ENCODE results near the gene BAX. TPM values are rescaled to one million over a fixed set of nuclear protein-coding genes. Genes with fewer than 3 reads are reported as not detected.
A peak's percentile ranks its signal among the peaks of the same experiment; 100 is the strongest.
"Not testable (repeated sequence)": the region's sequence is repeated elsewhere in the genome, so short reads cannot be mapped to it uniquely, and the experiment has no call there.

The BAX gene
- 96.8 and 101 TPM in 2 replicates for total RNA-seq

DNA sequence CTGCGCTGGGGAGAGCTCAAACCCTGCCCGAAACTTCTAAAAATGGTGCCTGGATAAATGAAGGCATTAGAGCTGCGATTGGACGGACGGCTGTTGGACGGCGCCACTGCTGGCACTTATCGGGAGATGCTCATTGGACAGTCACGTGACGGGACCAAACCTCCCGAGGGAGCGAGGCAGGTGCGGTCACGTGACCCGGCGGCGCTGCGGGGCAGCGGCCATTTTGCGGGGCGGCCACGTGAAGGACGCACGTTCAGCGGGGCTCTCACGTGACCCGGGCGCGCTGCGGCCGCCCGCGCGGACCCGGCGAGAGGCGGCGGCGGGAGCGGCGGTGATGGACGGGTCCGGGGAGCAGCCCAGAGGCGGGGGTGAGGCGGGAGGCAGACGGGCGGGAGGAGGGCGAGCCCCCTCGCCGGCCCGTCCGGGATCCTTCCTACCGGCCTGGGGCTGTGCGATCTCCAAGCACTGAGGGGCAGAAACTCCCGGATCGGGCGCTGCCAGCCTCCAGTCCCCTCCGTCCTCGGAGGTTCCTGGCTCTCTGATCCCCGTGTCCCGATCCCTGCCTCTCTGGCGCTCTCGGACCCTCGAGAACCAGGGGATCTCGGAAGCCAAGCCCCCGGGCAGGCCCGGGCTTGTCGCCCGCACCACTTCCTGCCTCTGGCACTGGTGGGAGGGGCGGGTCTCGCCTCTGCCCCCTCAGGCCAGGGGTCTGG is at the start of gene BAX:
BAX (plus strand) TSS at position 281 of the 713 bp plus-strand sequence; CDS start at position 335, 54 bp downstream.
- peak; percentile 96 to 98 for DNase-seq (ENCODE audit: low read depth in 2 of 2)

DNA sequence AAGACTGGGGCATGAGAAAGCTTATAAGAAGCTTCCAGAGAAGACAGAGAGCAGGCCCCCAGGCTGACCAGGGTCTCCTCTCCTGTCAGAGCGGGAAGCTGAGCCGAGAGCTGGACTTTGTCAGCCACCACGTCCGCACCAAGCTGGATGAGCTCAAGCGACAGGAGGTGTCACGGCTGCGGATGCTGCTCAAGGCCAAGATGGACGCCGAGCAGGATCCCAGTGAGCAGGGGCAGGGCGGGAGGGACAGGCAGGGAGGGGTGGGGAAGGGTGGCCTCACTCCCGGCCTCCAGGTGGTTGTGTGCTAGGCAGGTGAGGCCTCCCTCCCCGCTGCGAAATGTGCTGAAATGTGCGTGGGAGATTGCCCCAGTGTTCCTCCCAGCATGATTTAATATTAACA is 49.0 kb upstream of the BAX start:
- no peak for DNase-seq (ENCODE audit: low read depth in 2 of 2)

DNA sequence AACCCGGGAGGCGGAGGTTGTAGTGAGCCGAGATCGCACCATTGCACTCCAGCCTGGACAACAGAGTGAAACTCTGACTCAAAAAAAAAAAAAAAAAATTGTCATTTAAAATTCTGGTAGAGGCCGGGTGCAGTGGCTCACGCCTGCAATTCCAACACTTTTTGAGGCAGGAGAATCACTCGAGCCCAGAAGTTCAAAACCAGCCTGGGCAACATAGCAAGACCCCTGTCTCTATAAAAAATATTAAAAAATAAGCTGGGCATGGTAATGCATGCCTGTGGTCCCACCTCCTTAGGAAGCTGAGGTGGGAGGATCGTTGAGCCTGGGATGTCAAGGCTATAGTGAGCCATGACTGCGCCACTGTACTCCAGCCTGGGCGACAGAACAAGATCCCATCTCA is 48.4 kb upstream of the BAX start:
- DNase-seq (ENCODE audit: low read depth in 2 of 2), result no peak

DNA sequence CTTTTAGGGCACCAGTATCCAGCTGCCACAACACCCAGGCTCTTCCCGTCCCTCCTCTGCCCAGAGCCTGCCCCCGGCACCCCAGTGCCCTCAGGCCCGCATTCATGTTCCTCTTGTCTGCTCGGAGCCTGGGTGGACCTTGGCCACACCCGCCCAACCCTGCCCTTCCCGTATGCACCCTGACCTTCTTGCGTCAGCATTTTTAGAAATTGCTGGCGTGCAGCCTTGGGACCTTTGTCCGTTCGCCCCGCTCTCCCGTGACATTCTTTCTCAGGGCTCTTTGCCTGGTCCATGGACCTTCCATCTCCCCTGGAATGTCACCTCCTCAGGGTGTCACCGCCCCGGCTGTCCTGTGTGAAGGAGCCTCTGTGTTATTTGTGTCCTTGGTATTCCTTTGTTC is 47.0 kb upstream of the BAX start:
- no peak for DNase-seq (ENCODE audit: low read depth in 2 of 2)

DNA sequence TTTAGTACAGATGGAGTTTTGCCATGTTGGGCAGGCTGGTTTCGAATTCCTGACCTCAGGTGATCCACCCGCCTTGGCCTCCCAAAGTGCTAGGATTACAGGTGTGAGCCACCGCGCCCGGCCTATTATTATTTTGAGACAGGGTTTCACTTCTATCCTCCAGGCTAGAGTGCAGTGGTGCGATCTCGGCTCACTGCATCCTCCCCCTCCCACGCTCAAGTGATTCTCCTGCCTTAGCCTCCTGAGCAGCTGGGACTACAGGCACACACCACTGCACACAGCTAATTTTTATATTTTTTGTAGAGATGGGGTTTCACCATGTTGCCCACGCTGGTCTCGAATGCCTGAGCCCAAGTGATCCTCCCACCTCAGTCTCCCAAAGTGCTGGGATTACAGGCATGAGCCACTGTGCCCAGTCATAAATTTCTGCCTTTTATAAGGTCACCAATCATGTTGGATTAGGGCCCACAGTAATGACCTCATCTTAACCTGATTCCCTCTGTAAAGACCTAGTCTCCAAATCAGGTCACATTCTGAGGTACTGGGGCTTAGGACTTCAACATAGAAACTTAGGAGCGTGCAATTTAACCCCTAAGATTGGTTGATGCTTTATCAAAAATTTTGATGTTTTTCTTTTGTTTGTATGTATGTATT is 45.1 kb upstream of the BAX start:
- DNase-seq (ENCODE audit: low read depth in 2 of 2), result not testable (repeated sequence)

DNA sequence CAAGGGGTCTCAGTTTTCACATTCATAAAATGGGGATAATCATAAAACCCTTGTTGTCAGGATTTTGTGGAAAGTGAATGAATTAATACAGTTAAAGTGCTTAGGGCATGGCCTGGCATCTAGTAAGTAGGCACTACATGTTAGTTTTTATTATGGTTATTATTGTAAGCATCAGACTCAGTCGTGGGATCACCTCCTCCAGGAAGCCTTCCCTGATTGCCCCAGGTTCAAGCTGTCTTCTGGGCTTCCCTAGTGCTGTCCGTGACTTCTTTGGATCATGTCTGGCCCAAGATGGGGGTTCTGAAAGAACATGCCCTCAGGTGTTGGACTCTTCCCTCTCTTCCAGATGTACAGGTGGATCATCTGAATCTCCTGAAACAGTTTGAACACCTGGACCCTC is 43.9 kb upstream of the BAX start:
- DNase-seq (ENCODE audit: low read depth in 2 of 2), result no peak

DNA sequence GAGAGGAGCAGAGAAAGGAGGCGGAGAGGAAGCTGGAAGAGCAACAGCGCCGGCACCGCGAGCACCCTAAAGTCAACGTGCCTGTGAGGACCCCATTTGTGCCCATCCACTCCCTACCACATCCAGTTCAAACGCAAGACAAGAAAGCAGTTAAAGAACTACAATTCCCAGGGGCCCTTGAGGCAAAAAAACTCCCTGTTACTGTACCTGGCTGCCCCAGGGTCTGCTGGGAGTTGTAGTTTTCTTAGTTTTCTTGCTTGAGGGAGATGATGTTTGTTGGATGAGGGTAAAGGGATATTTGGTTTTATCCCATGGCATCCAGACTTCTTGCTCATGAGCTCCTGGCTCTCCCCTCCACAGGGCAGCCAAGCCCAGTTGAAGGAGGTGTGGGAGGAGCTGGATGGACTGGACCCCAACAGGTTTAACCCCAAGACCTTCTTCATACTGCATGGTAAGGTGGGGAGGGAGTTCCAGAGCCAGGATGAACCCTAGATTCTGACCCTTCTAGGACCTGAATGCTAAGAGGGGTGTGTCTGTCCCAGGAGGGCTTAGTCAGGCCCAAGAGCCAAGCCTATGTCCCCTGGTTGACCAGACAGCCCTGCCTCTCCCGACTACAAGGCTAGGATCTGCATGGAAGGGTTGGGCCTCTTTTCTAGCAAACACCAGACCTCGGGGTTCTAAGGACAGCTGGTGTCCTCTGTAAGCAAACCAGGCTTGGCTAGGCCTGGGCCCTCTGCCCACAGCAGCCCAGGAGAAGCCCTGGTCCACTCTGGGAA is 41.4 kb upstream of the BAX start:
- DNase-seq (ENCODE audit: low read depth in 2 of 2), result no peak

DNA sequence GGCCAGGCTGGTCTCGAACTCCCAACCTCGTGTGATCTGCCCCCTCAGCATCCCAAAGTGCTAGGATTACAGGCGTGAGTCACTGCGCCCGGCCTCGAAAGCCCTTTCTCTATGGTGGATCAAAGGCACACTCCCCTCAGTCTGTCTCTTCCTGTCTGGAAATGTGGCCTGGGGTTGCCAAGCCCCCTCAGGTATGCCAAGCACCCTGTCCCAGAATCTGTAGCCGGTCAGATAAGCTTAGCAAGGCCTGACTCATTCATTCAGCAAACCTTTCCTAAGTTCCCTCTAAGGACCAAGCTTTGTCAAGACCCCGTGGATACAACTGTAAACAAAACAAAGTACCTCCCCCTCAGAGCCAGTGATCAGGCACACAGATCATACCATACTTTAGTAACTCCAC is 40.5 kb upstream of the BAX start:
- DNase-seq (ENCODE audit: low read depth in 2 of 2), result no peak

DNA sequence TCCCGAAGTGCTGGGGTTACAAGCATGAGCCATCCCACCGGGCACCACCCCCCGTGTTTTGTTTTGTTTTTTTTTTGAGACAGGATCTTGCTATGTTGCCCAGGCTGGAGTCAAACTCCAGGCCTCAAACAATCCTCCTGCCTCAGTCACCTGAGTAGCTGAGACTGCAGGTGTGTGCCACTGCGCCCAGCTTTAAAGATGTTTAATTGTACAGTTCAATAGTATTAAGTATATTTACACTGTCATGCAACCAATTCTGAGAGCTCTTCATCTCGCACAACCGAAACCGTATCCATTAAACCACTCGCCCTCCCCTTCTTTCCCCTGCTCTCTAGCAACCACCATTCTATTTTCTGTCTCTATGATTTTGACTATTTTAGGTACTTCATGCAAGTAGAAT is 38.9 kb upstream of the BAX start:
- DNase-seq (ENCODE audit: low read depth in 2 of 2), result no peak

DNA sequence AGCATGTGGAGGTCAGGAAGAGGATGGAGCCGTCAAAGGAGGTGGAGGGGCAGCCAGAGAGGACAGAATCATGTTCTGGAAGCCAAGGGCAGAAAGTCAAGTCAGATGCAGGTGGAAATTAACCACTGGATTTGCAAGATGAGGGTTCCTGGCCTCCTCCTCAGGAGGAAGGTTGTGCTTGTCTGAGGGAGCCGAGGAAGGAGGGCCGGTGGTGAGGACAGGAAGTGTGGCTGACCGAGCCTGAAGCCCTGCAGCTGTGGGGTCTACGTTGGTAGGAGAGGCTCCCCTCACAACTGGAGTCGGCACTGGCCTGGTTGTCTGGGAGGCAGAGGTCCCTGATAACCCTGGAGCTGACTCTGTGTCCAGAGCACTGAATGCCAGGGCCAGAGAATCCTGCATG is 36.6 kb upstream of the BAX start:
- no peak for DNase-seq (ENCODE audit: low read depth in 2 of 2)

DNA sequence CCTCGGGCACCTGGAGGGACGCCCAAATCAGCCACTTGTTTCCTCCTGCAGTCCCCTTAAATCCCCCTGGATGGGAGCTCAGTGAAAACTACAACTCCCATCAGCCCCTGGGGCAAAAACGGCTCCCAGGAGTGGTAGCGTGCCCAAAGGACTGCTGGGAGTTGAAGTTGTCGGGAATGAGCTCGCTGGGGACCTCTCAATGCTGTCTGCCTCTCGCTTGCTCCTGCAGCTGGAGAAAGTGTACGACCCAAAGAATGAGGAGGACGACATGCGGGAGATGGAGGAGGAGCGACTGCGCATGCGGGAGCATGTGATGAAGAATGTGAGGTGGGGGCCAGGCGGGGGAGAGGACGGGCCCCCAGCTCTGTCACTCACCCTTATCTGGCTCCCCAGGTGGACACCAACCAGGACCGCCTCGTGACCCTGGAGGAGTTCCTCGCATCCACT is 35.9 kb upstream of the BAX start:
- DNase-seq (ENCODE audit: low read depth in 2 of 2), result peak in 1 of 2 donors; percentile 23

DNA sequence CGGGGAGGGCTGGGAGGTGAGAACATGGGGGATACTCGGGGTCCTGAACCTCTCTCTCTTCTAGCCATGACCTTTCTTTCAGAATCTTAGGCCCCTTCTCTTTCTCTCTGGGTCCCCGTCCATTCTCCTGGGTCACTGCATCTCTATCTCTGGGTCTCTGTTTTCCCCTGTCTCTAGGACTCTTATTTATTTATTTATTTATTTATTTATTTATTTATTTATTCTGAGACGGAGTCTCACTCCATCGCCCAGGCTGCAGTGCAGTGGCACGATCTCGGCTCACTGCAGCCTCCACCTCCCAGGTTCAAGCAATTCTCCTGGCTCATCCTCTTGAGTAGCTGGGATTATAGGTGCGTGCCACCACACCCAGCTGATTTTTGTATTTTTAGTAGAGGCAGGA is 35.4 kb upstream of the BAX start:
- DNase-seq (ENCODE audit: low read depth in 2 of 2), result not testable (repeated sequence)

DNA sequence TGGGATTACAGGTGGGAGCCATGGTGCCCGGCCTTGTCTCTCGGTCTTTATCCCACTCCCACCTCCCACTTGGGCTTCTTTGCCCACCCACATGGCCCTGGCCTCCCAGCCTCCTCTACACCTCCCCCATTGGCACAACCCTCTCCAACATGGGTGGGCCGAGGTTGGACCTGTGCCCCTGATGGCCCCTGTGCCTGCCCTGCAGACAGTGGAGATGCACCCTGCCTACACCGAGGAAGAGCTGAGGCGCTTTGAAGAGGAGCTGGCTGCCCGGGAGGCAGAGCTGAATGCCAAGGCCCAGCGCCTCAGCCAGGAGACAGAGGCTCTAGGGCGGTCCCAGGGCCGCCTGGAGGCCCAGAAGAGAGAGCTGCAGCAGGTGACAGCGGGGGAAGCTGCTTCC is 33.7 kb upstream of the BAX start:
- no peak for DNase-seq (ENCODE audit: low read depth in 2 of 2)

DNA sequence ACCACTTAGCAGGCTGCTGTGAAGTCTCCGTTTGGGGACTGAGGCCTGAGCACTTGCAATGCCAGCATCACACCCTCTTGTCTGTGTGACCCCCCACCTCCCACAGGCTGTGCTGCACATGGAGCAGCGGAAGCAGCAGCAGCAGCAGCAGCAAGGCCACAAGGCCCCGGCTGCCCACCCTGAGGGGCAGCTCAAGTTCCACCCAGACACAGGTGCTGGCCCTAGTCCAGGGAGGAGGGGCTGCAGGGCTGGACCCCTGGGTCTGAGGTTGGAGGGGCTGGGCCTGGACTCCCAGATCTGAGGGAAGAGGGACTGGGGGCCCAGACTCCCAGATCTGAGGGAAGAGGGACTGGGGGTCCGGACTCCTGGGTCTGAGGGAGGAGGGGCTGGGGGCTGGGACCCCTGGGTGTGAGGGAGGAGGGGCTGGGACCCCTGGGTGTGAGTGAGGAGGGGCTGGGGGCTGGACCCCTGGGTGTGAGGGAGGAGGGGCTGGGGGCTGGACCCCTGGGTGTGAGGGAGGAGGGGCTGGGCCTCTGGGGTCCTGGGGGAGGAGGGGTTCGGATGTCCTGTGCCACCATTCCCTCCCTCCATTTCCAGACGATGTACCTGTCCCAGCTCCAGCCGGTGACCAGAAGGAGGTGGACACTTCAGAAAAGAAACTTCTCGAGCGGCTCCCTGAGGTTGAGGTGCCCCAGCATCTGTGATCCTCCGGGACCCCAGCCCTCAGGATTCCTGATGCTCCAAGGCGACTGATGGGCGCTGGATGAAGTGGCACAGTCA is 32.8 kb upstream of the BAX start:
- no peak for DNase-seq (ENCODE audit: low read depth in 2 of 2)

DNA sequence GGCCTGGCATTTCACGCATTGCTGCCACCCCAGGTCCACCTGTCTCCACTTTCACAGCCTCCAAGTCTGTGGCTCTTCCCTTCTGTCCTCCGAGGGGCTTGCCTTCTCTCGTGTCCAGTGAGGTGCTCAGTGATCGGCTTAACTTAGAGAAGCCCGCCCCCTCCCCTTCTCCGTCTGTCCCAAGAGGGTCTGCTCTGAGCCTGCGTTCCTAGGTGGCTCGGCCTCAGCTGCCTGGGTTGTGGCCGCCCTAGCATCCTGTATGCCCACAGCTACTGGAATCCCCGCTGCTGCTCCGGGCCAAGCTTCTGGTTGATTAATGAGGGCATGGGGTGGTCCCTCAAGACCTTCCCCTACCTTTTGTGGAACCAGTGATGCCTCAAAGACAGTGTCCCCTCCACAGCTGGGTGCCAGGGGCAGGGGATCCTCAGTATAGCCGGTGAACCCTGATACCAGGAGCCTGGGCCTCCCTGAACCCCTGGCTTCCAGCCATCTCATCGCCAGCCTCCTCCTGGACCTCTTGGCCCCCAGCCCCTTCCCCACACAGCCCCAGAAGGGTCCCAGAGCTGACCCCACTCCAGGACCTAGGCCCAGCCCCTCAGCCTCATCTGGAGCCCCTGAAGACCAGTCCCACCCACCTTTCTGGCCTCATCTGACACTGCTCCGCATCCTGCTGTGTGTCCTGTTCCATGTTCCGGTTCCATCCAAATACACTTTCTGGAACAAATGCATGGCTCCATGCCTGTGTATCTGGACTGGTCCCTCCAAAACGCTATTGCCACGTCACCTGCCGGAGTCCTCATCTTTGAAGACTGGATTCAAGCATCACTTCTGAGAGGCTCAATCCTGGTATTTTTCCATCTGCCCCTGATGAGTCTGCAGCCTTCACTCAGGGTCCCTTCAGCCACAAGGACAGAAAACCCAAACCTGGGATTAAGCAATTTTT is 31.9 kb upstream of the BAX start:
- DNase-seq (ENCODE audit: low read depth in 2 of 2), result no peak

DNA sequence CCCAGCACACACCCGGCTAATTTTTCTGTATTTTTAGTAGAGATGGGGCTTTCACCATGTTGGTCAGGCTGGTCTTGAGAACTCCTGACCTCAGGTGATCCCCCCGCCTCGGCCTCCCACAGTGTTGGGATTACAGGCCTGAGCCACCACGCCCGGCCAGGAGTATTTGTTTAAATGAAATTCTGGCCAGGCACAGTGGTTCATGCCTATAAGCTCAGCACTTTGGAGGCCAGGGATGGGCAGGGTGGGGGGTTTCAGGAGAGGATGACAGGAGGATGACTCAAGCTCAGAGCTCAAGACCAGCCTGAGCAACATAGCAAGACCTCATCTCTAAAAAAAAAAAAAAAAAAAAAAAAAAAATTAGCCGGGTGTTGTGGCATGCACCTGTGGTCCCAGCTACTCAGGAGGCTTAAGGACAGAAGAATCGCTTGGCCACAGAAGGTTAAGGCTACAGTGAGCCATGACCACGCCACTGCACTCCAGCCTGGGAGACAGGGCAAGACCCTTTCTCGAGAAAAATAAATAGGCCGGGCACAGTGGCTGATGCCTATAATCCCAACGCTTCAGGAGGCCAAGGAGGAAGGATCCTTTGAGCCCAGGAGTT is 29.3 kb upstream of the BAX start:
- peak in 1 of 2 donors; percentile 50 for DNase-seq (ENCODE audit: low read depth in 2 of 2)

DNA sequence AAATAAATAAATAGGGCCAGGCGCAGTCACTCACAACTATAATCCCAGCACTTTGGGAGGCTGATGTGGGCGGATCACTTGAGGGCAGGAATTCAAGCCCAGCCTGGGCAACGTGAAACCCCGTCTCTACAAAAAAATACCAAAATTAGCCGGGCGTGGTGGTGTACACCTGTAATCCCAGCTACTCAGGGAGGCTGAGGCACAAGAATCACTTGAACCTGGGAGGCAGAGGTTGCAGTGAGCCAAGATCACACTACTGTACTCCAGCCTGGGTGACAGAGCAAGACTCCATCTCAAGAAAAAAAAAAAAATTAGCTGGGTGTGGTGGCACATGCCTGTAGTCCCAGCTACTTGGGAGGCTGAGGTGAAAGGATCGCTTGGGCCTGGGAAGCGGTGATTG is 28.8 kb upstream of the BAX start:
- DNase-seq (ENCODE audit: low read depth in 2 of 2), result not testable (repeated sequence)

DNA sequence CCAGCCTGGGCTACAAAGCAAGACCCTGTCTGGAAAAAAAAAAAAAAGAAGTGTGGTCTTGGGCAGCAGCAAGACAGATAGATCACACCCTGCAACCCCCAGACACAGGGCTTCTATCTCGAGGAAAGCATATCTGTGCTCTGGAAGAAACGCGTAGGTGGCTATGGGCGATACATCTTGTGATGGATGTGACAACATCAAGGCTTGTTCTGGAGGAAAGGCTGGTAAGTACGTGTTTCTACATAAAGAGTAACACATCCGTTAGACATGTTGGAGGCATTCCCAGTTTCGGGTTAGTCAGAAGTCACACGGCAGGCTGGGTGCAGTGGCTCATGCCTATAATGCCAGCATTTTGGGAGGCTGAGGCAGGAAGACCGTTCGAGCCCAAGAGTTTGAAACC is 27.8 kb upstream of the BAX start:
- peak; percentile 84 to 95 for DNase-seq (ENCODE audit: low read depth in 2 of 2)

DNA sequence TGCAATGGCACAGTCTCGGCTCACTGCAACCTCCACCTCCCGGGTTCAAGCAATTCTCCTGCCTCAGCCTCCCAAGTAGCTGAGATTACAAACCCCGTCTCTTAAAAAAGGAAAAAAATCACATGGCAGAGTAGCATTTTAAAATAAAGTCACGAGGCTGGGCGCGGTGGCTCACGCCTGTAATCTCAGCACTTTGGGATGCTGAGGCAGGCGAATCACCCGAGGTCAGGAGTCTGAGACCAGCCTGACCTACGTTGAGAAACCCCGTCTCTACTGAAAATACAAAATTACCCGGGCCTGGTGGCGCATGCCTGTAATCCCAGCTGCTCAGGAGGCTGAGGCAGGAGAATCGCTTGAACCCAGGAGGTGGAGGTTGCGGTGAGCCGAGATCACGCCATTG is 27.0 kb upstream of the BAX start:
- not testable (repeated sequence) for DNase-seq (ENCODE audit: low read depth in 2 of 2)

Data from lung microvascular endothelial cell (primary cell).